Epidermal melanocyte (primary cell): ENCODE measurements around the gene PML.

Experiments
- DNase-seq: peaks from one replicate; pipeline ENCODE4 v3.0.0; 2011; ENCODE audit warnings: low spot score; ENCODE audit not compliant: insufficient read length

PML gene

GRCh38 chr15:74007820-74008371 is 13.4 kb downstream of the PML start:
- no peak for DNase-seq

GRCh38 chr15:74008901-74009300 is 14.4 kb downstream of the PML start:
- DNase-seq: no peak

GRCh38 chr15:74010929-74011540 is 16.5 kb downstream of the PML start:
- DNase-seq: peak; percentile 12

- DNase-seq: peak; percentile 14
Measured at GRCh38 chr15:74011610-74012009, 17.1 kb downstream of the PML start.

- DNase-seq: no peak
Measured at GRCh38 chr15:74013374-74013894, 18.9 kb downstream of the PML start.

- DNase-seq: peak; percentile 11
Measured at GRCh38 chr15:74019734-74020133, 25.2 kb downstream of the PML start.

- peak; percentile 5 for DNase-seq
Measured at GRCh38 chr15:74022706-74023470, 28.4 kb downstream of the PML start.

GRCh38 chr15:74024687-74025086 is 30.2 kb downstream of the PML start:
- no peak for DNase-seq

- DNase-seq: peak; percentile 15
Measured at GRCh38 chr15:74025436-74025835, 30.9 kb downstream of the PML start.

GRCh38 chr15:74027688-74028087 is 33.2 kb downstream of the PML start:
- DNase-seq: no peak

GRCh38 chr15:74028646-74029045 is 34.1 kb downstream of the PML start:
- no peak for DNase-seq

- no peak for DNase-seq
Measured at GRCh38 chr15:74032046-74032445, 37.5 kb downstream of the PML start.

GRCh38 chr15:74032606-74033561 is 38.4 kb downstream of the PML start:
- no peak for DNase-seq

- no peak for DNase-seq
Measured at GRCh38 chr15:74034206-74034755, 39.8 kb downstream of the PML start.

GRCh38 chr15:74035121-74036017 is 40.9 kb downstream of the PML start:
- DNase-seq: no peak

- peak; percentile 59 for DNase-seq
Measured at GRCh38 chr15:74036271-74037170, 42.0 kb downstream of the PML start.

- no peak for DNase-seq
Measured at GRCh38 chr15:74037171-74038117, 42.9 kb downstream of the PML start.
